B cell (primary cell): ENCODE results near the gene PEDS1. TPM values are rescaled to one million over a fixed set of nuclear protein-coding genes. Genes with fewer than 3 reads are reported as not detected.

ENCODE experiments used
- ATAC-seq: fragments of 200-7000 bp; cut with Tn5 transposase; one replicate; pipeline ENCODE4 v1.10.0; 2021; ENCODE audit warnings: low read depth, mild to moderate bottlenecking, moderate number of reproducible peaks, moderate library complexity
- CTCF ChIA-PET: fragments of 350-600 bp; sonication (Branson Sonifier 250); formaldehyde crosslinking; loops from one replicate; lab custom pipeline; 2021; ENCODE audit warnings: antibody characterized with exemption, inconsistent platforms; lab: Charles Lee
- POLR2A ChIA-PET: fragments of 350-600 bp; sonication (Branson Sonifier 250); formaldehyde crosslinking; loops from one replicate; lab custom pipeline; 2021; ENCODE audit warnings: antibody characterized with exemption; lab: Charles Lee
- DNase-seq: peaks from one replicate; pipeline ENCODE4 v3.0.0; 2013
- H2AFZ ChIP-seq: 2 replicates; pipeline ENCODE4 v1.6.1; 2012; ENCODE audit warnings: mild to moderate bottlenecking, low read depth, low read length; ENCODE audit not compliant: insufficient read depth, poor library complexity, severe bottlenecking
- H3K27ac ChIP-seq, 2 donors: 1 replicate in 1 of 2; 2 replicates in 1 of 2; pipeline ENCODE4 v1.5.1; 2012 to 2013; ENCODE audit warnings: low read length in 2 of 2, mild to moderate bottlenecking in 2 of 2, moderate library complexity in 1 of 2
- H3K27me3 ChIP-seq, 4 experiments: fragments of 200-600 bp in 1 of 4; sonication (generic) in 1 of 4; replicated peaks in 1 of 4; 1 replicate in 2 of 4; 2 replicates in 2 of 4; pipeline versions ENCODE4 v1.6.1 to v1.7.0; 2013 to 2016; ENCODE audit warnings: low read length in 3 of 4, mild to moderate bottlenecking in 2 of 4, mixed read lengths in 1 of 4, moderate library complexity in 1 of 4; ENCODE audit not compliant: insufficient read depth in 4 of 4, control insufficient read depth in 3 of 4; ENCODE audit errors: control extremely low read depth in 1 of 4
- H3K36me3 ChIP-seq, 2 experiments: replicated peaks in 1 of 2; 1 replicate in 1 of 2; 2 replicates in 1 of 2; pipeline versions ENCODE4 v1.6.1 to v1.7.1; 2013; ENCODE audit warnings: low read length in 1 of 2; ENCODE audit not compliant: insufficient read depth in 2 of 2, control insufficient read depth in 1 of 2; ENCODE audit errors: control extremely low read depth in 1 of 2, extremely low read depth in 1 of 2
- H3K4me1 ChIP-seq, 2 donors: fragments of 200-600 bp in 1 of 2; sonication (generic) in 1 of 2; 1 replicate in 1 of 2; 2 replicates in 1 of 2; pipeline versions ENCODE4 v1.5.1 to v1.6.1; 2013 to 2017; ENCODE audit warnings: low read length in 2 of 2; ENCODE audit not compliant: control insufficient read depth in 2 of 2, insufficient read depth in 2 of 2
- H3K4me2 ChIP-seq: replicated peaks from 2 replicates; pipeline ENCODE3; 2012; ENCODE audit warnings: mild to moderate bottlenecking, low read depth, low read length; ENCODE audit not compliant: poor library complexity, severe bottlenecking
- H3K4me3 ChIP-seq, 5 experiments: fragments of 200-600 bp in 1 of 5; sonication (generic) in 1 of 5; 1 replicate in 3 of 5; 2 replicates in 2 of 5; pipeline versions ENCODE4 v1.5.1 to v1.7.0; 2011 to 2016; ENCODE audit warnings: low read length in 4 of 5, mild to moderate bottlenecking in 4 of 5, low read depth in 2 of 5, control low read depth in 1 of 5, moderate library complexity in 1 of 5; ENCODE audit not compliant: insufficient read depth in 1 of 5; ENCODE audit errors: control extremely low read depth in 1 of 5, extremely low read depth in 1 of 5
- H3K79me2 ChIP-seq: fragments of 200-600 bp; sonication (generic); one replicate; pipeline ENCODE4 v1.6.0; 2016; ENCODE audit warnings: low read length; ENCODE audit not compliant: control insufficient read depth, insufficient read depth
- H3K9ac ChIP-seq: fragments of 200-600 bp; sonication (generic); 2 replicates; pipeline ENCODE4 v1.6.1; 2017; ENCODE audit warnings: mild to moderate bottlenecking, low read length, moderate library complexity
- H3K9me3 ChIP-seq, 3 donors: one replicate each; pipeline versions ENCODE4 v1.6.1 to v1.7.1; 2013; ENCODE audit warnings: low read length in 2 of 3; ENCODE audit not compliant: control insufficient read depth in 2 of 3, insufficient read depth in 1 of 3; ENCODE audit errors: control extremely low read depth in 1 of 3
- H4K20me1 ChIP-seq: 2 replicates; pipeline ENCODE4 v1.6.0; 2012; ENCODE audit warnings: mild to moderate bottlenecking, low read length; ENCODE audit not compliant: insufficient read depth, control insufficient read depth, poor library complexity, severe bottlenecking
- H3K27ac Mint-ChIP-seq: one replicate; pipeline ENCODE4 v1.8.0; 2021; ENCODE audit warnings: mixed read lengths
- H3K27me3 Mint-ChIP-seq: one replicate; pipeline ENCODE4 v1.8.0; 2021; ENCODE audit warnings: mixed read lengths
- H3K4me1 Mint-ChIP-seq: one replicate; pipeline ENCODE4 v1.8.0; 2021; ENCODE audit warnings: mixed read lengths
- H3K4me3 Mint-ChIP-seq: one replicate; pipeline ENCODE4 v1.8.0; 2021; ENCODE audit warnings: mixed read lengths
- H3K9me3 Mint-ChIP-seq: one replicate; pipeline ENCODE4 v1.8.0; 2022; ENCODE audit warnings: mixed read lengths; ENCODE audit not compliant: insufficient read depth
- CTCF ChIP-seq: fragments of 200-600 bp; IDR thresholded peaks from one replicate; pipeline ENCODE4 v1.8.0; 2022; ENCODE audit warnings: antibody characterized with exemption, mild to moderate bottlenecking
- EZH2 ChIP-seq: IDR thresholded peaks from 2 replicates; pipeline ENCODE4 v1.6.1; 2012; ENCODE audit warnings: borderline replicate concordance, low read depth, mild to moderate bottlenecking, moderate library complexity, low read length; ENCODE audit not compliant: insufficient read depth, poor library complexity, severe bottlenecking
- WGBS: methylation state at CpG from one replicate; pipeline ENCODE4 v1.1.5; 2013; ENCODE audit warnings: missing lambda C conversion rate; ENCODE audit not compliant: insufficient coverage; 5-methylcytosine and 5-hydroxymethylcytosine counted together
- intact Hi-C: fragments of 100-400 bp; cut with micrococcal nuclease; formaldehyde crosslinking; loops from one replicate; pipeline ENCODE4 v1.10.0; 2022
- polyA plus RNA-seq: library from polyadenylated mRNA; depleted of rRNA; stranded (reverse); fragments of >200 nt; gene quantifications from 2 replicates; pipeline ENCODE4 v1.2.3, GENCODE V29; 2012
- total RNA-seq, 2 donors: library from RNA; stranded (reverse); fragments of 120-200 nt in 1 of 2; gene quantifications; 1 replicate in 1 of 2; 2 replicates in 1 of 2; pipeline versions ENCODE4 v1.2.3 to v1.2.4, GENCODE V29; 2013 to 2022

Gene PEDS1
- total and polyA plus RNA-seq, 2 donors (not counting 1 experiment from before 2014, with no cell fraction given): 11.2 to 38.7 TPM

GRCh38 chr20:50200482-50201104, 47.1 kb upstream of the PEDS1 start:
- 91% methylated on average over 6 of the region's 6 CpGs for WGBS
- CTCF ChIA-PET: no interaction called here
- H3K4me3 Mint-ChIP-seq: no peak overlapping the region

More at GRCh38 chr20:50200482-50201104, 47.1 kb upstream of the PEDS1 start:
- peaks cover 4% of the 10 kb centered on the region for H3K27me3 Mint-ChIP-seq
- peaks cover 10% of the 10 kb centered on the region for H3K9me3 Mint-ChIP-seq
- Histone ChIP-seq H3K36me3 (no peaks in the 10 kb centered on the region), H3K9ac (no peak overlapping the region), H3K9me3 (peaks cover 0 to 12% (median 6%) of the 10 kb centered on the region in 3 donors), H3K27me3 (no peaks in the 10 kb centered on the region), H3K4me1 (no peaks in the 10 kb centered on the region), H2AFZ (no peak overlapping the region), H3K4me3 (no peak overlapping the region), H3K27ac (no peak overlapping the region), H3K79me2 (no peaks in the 10 kb centered on the region), H3K4me2 (no peak overlapping the region), H4K20me1 (peaks cover under 1% of the 10 kb centered on the region)
- H3K27ac Mint-ChIP-seq: no peak overlapping the region
- no peak for TF ChIP-seq CTCF
- no peak for TF ChIP-seq EZH2
- ATAC-seq (no peak), DNase-seq (no peak)
- peaks cover 2% of the 10 kb centered on the region for H3K4me1 Mint-ChIP-seq
- intact Hi-C loops: no loop called here
- POLR2A ChIA-PET: no interaction called here
